EH (cell line): Measurements from ENCODE around the gene SLC5A10.
"Not testable (repeated sequence)": the region's sequence is repeated elsewhere in the genome, so short reads cannot be mapped to it uniquely, and the experiment has no call there.

Source experiments
- DNase-seq: peaks from one replicate; pipeline ENCODE4 v3.0.0-alpha.2; 2015; ENCODE audit warnings: low read depth

Gene SLC5A10

GRCh38 chr17:19043032-19043431 is 91.1 kb downstream of the SLC5A10 start:
- DNase-seq: not testable (repeated sequence)

- DNase-seq: not testable (repeated sequence)
These were observed 92.7 kb downstream of the SLC5A10 start for GRCh38 chr17:19044643-19045042.

GRCh38 chr17:19046782-19047375 is 94.9 kb downstream of the SLC5A10 start, which contains the start of gene GRAP:
Gene GRAP (minus strand): TSS chr17:19046957. CDS start chr17:19046926, 31 bp downstream.
- DNase-seq: not testable (repeated sequence)

- not testable (repeated sequence) for DNase-seq
These were observed 95.5 kb downstream of the SLC5A10 start for GRCh38 chr17:19047510-19047909.

- not testable (repeated sequence) for DNase-seq
These were observed 96.9 kb downstream of the SLC5A10 start for GRCh38 chr17:19048826-19049225.

- not testable (repeated sequence) for DNase-seq
These were observed 103.5 kb downstream of the SLC5A10 start for GRCh38 chr17:19055447-19055846.

GRCh38 chr17:19062009-19062717 is 110.2 kb downstream of the SLC5A10 start:
- not testable (repeated sequence) for DNase-seq

GRCh38 chr17:19062718-19063325 is 110.9 kb downstream of the SLC5A10 start:
- DNase-seq: not testable (repeated sequence)

GRCh38 chr17:19063326-19063956 is 111.5 kb downstream of the SLC5A10 start:
- DNase-seq: not testable (repeated sequence)

- peak; percentile 23 for DNase-seq
These were observed 112.4 kb downstream of the SLC5A10 start for GRCh38 chr17:19064378-19064777.

- DNase-seq: not testable (repeated sequence)
These were observed 118.6 kb downstream of the SLC5A10 start for GRCh38 chr17:19070318-19071168.
